Left hindlimb (tissue), 1 donor: ENCODE measurements around the gene NECTIN4.
"Not testable (repeated sequence)": the region's sequence is repeated elsewhere in the genome, so short reads cannot be mapped to it uniquely, and the experiment has no call there.

Experiments
- DNase-seq: peaks from one replicate; pipeline ENCODE4 v3.0.0-alpha.2; 2018

The NECTIN4 gene

DNA sequence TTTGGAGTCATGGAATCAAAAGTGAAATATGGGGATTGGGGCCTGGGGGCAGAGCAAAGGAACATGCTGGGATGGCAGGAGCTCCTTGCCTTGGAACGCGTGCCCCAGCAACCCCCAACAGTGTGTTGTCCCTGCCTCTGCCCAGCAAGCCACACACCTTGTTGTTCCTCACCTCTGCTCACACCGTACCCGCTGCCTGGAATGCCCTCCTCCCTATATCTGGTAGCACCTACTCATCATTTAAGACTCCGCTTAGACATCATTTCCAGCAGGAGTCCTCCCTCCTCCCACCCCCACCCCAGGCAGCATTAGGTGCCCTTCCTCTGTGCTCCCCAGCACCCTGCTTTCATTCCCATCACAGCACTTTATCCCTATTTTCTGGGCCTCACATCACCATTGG is 7.8 kb downstream of the NECTIN4 start:
- no peak for DNase-seq

GRCh38 chr1:161080441-161081405 is 8.6 kb downstream of the NECTIN4 start:
- no peak for DNase-seq

- DNase-seq, result no peak
Measured at GRCh38 chr1:161079436-161080110, 9.8 kb downstream of the NECTIN4 start.

DNA sequence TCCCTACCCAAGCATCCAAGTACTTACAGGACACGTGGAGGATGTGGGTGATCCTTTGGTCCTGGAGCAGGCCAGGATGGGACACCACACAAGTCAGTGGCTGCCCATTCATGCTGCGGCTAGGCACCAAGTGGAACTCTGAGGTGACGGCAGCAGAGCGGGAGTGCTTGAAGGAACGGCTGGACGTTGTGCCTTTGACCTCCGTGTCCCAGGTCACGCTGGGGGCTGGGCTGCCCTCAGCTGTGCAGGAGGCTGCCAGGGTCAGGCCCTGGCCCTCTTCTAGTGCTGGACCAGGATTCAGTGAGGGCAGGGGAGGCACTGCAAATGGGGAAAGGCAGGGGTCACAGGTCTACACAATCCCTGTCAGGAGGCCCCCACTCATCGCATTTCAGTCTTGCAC is 11.9 kb downstream of the NECTIN4 start:
- no peak for DNase-seq

DNA sequence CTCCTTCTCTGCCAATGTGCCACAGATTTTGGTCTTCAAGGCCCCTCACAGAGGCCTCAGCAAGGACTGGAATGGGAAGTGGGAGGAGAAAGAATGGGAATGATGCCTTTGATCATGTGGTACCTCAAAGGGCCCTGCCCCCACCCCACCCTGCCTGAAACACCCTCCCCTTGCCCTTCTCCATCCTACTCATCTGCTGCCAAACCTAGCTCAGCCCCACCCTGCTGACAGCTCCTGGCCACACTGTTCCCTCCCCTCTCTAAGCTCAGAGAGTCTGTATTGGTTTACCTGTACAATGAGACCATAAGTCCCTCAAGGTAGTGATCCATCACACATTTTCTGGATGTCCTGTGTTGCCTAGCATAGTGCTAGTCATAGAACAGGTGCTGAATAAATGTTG is 12.9 kb downstream of the NECTIN4 start:
- DNase-seq, result no peak

DNA sequence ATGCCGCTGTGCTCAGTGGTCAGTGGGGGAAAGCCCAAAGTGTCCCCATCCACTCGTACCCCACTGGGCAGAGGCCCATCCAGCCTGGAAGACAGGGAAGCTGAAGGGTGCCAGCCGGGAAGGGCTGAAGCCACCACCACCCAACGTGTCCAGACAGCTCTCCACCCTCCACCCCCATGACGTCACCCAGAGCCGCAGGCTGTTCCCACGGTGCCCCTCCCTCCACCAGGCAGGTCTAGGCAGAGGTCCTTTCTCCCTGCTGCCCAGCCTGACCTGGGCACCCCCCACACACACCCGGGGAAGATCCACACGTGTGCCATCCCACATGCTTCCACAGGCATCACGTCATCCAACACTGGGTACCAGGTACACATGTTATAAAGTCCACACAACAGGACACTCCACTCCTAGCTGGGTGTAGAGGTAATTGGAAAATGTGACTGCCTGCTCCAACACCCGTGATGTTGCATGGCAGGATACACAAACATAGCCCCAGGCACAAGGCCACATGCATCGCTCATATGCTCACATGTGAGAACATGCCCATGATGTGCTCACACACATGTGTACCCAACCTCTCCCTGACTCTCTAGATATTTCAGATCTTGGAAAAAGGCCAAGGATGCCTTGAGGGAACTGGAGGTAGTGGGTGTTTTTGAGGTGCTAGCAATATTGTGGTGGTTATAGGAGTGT is 14.5 kb downstream of the NECTIN4 start:
- DNase-seq, result no peak

- no peak for DNase-seq
Measured at GRCh38 chr1:161073474-161074121, 15.8 kb downstream of the NECTIN4 start.

DNA sequence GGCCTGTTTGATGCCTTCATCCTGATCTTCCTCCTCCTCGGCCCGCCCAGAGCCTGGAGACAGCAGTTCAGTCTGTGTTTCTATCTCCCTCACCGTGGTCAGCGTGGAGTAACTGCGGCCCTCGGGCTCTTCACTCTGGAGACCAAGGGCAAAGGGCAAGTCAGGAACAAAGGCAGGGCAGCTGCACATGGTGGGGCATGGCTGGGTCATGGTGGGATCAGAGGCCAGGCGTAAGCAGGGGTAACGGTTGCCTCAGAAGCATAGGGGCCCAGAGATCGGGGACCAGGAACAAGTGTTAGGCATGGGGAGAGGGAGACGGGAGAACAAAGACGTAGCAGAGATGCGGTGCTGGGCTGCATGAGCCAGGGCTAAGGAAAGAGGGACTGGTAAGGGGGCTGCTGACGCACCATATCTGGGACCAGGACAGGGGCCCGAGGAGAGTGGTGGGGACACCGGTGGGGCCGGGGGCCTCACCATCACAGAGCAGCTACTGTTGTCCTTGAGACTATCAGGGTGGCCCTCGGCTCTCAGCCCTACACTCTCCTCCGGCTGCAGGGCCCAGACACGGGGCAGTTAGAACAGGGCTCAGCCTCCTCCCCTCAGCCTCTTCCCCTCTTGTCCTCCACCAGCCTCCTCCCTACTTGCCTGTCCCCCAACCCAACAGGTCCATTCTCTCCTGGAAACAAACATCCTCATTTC is 16.5 kb downstream of the NECTIN4 start:
- DNase-seq, result no peak

- no peak for DNase-seq
Measured at GRCh38 chr1:161071886-161072371, 17.4 kb downstream of the NECTIN4 start.

DNA sequence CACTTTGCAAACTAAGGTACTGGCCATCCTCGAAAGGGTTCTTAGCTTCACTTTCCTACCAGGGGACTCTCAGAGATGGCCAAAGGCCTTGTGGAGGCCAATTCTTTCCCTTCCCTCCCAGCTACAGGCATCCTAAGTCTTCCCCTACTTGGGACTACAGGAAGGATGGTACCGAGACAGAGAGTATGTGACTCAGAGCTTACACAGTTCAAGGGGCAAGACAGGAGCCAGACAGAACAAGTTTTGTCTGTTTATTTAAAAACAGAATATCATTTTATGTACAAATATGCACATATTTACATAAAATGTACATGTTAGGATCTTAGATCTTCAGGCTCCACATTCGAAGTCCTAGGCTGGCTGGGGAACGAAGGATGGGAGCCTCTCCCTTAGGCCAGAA is 18.6 kb downstream of the NECTIN4 start:
- no peak for DNase-seq

DNA sequence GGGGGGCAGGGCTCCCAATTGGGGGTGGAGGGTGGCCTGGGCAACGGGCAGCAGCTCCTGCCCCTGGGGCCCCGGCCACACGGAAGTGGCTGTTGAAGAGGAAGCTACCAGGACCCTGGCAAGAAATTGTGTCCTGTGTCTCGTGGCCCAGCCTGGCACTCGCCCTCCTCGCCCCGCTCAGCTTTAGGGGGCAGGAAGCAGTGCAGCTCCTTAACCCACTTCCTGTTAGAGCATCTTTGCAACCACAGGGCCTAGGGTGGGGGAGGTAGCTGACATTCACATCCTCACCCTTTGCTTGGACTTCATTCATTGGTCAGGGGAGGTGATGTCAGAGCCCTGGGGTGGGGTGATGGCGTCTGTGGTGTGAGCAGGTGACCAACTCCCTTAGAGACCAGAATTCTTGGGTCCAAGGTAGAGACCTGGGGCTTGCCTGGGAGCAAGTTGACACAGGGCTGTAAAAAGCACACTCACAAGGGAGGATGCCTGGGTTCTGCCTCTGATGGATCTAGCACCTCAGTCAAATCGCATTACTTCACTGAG is 19.6 kb downstream of the NECTIN4 start, which contains the start of gene ARHGAP30:
ARHGAP30 (minus strand) TSS at position 161 of the 540 bp plus-strand sequence. CDS start 267 bp downstream, outside the sequence.
- DNase-seq, result no peak

DNA sequence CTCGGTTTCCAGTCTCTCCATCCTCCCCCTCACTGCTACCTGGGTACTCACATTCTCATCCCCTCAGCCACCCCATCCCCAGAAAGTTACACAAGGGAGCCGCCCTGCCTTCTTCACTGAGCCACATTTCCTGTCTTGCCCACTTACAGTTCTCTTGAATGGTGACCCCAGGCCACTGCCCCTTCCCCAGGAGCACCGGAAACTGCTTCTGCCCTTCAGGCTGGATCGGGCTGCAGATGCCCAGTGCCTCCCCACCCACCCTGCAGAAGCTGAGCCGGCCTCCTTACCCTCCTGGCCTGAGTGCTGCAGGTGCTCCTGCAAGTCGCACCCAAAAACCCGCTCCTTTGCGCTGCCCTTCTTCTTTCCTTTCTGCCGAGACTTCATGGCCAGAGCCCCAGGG is 20.1 kb downstream of the NECTIN4 start:
- no peak for DNase-seq

DNA sequence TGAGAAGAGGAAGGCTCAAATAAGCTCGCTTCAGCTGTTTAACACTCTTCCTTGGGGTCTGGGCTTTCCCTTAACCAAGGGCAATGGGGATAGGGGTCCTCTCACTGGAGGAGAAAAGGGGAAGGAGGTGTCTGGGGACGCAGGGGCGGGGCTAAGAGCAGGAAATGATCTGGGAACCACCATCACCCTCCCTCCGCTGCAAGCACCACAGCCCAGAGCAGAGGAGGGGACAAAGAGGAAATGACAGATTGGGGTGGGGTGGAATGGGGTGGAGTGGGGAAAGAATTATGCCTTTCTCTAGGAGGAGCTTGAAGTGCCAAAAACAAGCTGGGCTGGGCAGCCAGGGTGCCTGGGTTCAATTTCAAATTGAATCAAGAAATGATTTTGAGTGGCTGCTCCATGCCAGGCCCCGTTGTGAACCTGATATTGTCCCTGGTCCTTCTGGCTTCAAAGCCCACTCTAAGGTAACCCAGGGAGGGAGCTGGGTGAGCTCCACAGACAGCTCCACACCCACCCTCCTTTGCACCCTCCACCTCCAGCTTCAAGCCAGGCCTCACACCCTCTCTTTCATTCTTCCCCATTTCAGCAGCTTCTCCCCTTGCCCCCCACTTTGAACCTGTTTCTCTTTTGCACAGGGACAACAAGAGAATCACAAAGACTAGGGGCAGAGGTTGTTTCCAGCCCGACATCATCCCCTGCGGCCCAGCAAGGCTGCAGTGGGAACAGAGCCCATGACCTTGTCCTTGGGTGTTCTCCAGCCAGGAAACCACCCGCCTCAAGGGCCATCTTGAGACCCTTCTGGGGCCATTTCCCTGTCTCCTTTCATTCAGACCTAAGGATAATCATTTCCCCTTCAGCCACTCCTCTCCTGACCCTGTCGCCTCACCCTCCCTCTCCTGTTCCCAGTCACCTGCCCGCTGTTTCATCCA is 20.8 kb downstream of the NECTIN4 start:
- no peak for DNase-seq

DNA sequence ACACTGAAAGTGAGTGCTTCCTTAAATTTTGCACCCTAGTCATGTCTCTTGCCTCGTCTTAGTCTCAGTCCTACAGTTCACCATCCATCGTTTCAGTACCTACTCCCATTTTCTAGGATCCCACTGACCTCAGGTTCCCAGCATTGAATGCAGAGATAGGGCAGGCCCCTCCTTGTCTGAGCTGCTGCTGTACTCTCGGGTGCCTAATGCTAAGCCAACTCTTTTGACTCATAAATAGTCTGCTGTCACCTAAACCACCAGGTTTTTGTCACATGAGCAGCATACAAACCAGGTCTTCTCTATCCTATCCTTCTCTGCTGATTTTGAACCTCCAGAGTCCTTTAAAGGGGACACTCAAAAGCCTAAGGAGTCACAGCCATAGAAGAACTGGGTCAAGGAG is 22.7 kb downstream of the NECTIN4 start:
- no peak for DNase-seq

DNA sequence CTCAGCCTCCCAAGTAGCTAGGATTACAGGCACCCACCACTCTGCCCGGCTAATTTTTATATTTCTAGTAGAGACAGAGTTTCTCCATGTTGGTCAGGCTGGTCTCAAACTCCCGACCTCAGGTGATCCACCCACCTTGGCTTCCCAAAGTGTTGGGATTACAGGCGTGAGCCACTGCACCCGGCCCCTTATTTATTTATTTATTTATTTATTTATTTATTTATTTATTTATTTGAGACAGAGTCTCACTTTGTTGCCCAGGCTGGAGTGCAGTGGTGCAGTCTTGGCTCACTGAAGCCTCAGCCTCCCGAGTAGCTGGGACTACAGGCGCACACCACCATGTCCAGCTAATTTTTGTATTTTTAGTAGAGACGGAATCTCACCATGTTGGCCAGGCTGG is 23.7 kb downstream of the NECTIN4 start:
- not testable (repeated sequence) for DNase-seq

DNA sequence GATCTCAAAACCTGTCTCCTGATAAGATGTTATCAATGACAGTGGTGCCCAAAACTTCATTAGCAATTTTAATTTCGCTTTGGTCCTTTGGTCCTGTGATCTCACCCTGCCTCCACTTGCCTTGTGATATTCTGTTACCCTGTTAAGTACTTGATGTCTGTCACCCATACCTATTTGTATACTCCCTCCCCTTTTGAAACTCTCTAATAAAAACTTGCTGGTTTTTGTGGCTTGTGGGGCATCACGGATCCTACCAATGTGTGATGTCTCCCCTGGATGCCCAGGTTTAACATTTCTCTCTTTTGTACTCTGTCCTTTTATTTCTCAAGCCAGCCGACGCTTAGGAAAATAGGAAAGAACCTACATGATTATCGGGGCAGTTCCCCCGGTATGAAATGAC is 25.4 kb downstream of the NECTIN4 start:
- not testable (repeated sequence) for DNase-seq

GRCh38 chr1:161061419-161061818 is 27.9 kb downstream of the NECTIN4 start:
- no peak for DNase-seq

DNA sequence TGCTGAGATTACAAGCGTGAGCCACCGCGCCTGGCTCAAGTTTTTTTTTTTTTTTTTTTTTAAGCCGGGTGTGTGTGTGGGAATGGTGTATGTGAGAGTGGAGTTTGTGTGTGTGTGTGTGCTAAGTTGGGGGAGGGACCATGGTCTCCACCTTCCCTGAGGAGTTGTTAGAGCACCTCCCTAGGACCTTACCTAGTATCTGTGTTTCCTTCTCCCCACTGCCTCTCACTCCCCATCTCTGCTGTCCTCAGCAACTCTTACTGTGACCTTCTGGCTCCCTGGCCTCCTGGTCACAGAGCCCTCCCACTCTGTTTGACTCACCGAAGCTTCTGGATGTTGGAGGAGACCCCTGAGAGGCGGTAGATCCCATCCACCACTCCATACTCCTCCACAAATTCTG is 30.1 kb downstream of the NECTIN4 start:
- DNase-seq, result no peak

- DNase-seq, result no peak
Measured at GRCh38 chr1:161054805-161055204, 34.6 kb downstream of the NECTIN4 start.

GRCh38 chr1:161054232-161054631 is 35.1 kb downstream of the NECTIN4 start:
- no peak for DNase-seq

DNA sequence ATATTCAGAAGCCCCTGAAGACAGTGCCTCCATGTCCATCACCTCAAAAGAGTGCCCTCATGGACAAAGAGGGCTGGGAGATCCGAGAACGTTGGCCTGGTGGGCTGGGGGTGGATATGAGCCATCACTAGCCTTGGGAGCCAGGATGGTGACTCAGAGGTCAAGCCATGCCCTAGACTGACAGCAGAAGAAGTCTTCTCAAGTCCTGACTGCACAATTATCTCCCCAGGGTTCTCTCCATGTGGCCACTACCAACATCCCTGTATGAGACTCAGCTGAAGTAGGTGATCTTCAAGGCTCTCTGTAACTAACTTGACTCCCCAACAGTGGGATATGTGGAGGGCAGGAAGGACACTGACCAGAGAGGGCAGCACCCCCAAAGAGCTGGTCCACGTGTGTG is 36.5 kb downstream of the NECTIN4 start:
- no peak for DNase-seq
